Inflammatory macrophage treated with lipopolysaccharide for 1 hour (primary cell): ENCODE results near the gene PCDHGB3.
"Not testable (repeated sequence)": the region's sequence is repeated elsewhere in the genome, so short reads cannot be mapped to it uniquely, and the experiment has no call there.

Experiments used
- DNase-seq, 2 donors: peaks; one replicate each; pipeline ENCODE4 v3.0.0-alpha.2; 2020 to 2022

PCDHGB3 gene

DNA sequence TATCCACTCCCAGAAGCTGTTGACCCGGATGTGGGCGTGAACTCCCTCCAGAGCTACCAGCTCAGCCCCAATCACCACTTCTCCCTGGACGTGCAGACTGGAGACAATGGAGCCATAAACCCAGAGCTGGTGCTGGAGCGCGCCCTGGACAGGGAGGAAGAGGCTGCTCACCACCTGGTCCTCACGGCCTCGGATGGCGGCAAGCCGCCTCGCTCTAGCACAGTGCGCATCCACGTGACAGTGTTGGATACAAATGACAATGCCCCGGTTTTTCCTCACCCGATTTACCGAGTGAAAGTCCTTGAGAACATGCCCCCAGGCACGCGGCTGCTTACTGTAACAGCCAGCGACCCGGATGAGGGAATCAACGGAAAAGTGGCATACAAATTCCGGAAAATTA lies 23.2 kb downstream of the PCDHGB3 start:
- no peak for DNase-seq

DNA sequence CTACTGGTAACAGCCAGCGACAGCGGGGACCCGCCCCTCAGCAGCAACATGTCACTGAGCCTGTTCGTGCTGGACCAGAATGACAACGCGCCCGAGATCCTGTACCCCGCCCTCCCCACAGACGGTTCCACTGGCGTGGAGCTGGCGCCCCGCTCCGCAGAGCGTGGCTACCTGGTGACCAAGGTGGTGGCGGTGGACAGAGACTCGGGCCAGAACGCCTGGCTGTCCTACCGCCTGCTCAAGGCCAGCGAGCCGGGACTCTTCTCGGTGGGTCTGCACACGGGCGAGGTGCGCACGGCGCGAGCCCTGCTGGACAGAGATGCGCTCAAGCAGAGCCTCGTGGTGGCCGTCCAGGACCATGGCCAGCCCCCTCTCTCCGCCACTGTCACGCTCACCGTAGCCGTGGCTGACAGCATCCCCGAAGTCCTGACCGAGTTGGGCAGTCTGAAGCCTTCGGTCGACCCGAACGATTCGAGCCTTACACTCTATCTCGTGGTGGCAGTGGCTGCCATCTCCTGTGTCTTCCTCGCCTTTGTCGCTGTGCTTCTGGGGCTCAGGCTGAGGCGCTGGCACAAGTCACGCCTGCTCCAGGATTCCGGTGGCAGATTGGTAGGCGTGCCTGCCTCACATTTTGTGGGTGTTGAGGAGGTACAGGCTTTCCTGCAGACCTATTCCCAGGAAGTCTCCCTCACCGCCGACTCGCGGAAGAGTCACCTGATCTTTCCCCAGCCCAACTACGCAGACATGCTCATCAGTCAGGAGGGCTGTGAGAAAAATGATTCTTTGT lies 24.6 kb downstream of the PCDHGB3 start:
- DNase-seq = not testable (repeated sequence)

DNA sequence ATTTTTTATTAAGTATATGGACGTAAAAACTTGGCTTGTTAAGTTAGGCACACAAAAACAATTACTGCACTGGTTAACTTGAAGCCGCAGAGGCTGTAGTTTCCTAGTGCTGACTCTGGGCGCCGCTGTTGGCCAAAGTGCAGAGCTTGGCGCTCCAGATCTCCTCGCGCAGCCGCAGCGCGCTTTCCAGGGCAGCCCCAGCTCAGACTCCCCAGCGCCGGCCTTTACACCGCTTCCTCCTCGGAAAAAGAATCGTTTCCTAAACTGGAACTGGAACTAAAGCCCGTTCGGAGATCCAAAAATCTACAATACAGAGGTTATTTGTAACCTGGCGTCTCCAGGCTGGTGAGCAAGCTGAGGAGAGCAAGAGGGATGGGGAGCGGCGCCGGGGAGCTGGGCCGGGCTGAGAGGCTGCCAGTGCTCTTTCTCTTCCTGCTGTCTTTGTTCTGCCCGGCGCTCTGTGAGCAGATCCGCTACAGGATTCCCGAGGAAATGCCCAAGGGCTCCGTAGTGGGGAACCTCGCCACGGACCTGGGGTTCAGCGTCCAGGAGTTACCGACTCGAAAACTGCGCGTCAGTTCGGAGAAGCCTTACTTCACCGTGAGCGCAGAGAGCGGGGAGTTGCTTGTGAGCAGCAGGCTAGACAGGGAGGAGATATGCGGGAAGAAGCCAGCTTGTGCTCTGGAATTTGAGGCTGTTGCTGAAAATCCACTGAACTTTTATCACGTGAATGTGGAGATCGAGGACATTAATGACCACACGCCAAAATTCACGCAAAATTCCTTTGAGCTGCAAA lies 27.9 kb downstream of the PCDHGB3 start, which contains the start of gene PCDHGB5:
Gene PCDHGB5 (plus strand): TSS at position 192 of the 796 bp plus-strand sequence. CDS start 181 bp downstream, at position 373.
- peak; percentile 44 to 49 for DNase-seq

DNA sequence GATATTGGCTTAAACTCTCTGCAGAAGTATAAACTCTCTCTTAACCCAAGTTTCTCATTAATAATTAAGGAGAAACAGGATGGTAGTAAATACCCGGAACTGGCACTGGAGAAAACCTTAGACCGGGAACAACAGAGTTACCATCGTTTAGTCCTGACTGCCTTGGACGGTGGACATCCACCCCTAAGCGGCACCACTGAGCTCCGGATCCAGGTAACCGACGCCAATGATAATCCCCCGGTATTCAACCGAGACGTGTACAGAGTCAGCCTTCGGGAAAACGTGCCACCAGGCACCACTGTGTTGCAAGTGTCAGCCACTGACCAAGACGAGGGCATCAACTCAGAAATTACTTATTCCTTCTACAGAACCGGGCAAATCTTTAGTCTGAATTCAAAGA lies 28.6 kb downstream of the PCDHGB3 start:
- no peak for DNase-seq

DNA sequence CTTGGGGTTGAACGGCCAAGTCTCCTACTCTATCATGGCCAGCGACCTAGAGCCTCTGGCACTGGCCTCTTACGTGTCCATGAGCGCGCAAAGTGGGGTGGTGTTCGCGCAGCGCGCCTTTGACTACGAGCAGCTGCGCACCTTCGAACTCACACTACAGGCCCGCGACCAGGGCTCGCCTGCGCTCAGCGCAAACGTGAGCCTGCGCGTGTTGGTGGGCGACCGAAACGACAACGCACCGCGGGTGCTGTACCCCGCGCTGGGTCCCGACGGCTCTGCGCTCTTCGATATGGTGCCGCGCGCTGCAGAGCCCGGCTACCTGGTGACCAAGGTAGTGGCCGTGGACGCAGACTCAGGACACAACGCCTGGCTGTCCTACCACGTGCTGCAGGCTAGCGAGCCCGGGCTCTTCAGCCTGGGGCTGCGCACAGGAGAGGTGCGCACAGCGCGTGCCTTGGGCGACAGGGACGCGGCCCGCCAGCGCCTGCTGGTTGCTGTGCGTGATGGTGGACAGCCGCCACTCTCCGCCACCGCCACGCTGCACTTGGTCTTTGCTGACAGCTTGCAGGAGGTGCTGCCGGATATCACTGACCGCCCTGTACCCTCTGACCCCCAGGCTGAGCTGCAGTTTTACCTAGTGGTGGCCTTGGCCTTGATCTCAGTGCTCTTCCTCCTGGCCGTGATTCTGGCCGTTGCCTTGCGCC lies 29.7 kb downstream of the PCDHGB3 start:
- DNase-seq = no peak

DNA sequence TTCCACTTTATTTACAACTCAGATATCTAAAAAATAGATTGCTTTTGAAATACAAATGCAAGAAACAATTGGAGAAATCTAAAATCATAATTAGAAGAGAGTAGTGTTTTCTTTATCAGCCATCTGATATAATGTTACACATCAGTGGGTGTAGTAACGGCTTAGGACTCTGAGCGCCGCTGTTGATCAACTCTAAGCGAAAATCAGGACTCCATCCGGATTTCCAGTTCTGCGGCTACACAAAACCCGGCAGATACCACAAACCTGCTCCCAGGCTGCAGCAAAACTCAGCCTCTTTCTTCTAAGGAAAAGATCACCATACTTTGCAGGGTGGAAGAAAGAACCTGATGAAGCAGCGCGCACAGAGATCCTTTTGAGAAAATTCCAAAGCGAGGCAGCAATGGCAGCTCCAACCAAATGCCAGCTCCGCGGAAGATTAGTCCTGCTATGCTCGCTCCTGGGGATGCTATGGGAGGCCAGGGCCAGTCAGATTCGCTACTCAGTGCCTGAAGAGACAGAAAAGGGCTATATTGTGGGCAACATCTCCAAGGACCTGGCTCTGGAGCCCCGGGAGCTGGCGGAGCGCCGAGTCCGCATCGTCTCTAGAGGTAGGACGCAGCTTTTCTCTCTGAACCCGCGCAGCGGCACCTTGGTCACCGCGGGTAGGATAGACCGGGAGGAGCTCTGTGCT lies 32.7 kb downstream of the PCDHGB3 start, which contains the start of gene PCDHGA9:
Gene PCDHGA9 (plus strand): TSS at position 226 of the 691 bp plus-strand sequence. CDS start 175 bp downstream, at position 401.
- peak; percentile 11 to 36 for DNase-seq

DNA sequence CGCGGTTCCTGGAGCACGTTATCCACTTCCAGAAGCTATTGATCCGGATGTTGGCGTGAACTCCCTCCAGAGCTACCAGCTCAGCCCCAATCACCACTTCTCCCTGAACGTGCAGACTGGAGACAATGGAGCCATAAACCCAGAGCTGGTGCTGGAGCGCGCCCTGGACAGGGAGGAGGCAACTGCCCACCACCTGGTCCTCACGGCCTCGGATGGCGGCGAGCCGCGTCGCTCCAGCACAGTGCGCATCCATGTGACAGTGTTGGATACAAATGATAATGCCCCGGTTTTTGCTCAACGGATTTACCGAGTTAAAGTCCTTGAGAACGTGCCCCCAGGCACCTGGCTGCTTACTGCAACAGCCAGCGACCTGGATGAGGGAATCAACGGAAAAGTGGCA lies 33.3 kb downstream of the PCDHGB3 start:
- DNase-seq = no peak

DNA sequence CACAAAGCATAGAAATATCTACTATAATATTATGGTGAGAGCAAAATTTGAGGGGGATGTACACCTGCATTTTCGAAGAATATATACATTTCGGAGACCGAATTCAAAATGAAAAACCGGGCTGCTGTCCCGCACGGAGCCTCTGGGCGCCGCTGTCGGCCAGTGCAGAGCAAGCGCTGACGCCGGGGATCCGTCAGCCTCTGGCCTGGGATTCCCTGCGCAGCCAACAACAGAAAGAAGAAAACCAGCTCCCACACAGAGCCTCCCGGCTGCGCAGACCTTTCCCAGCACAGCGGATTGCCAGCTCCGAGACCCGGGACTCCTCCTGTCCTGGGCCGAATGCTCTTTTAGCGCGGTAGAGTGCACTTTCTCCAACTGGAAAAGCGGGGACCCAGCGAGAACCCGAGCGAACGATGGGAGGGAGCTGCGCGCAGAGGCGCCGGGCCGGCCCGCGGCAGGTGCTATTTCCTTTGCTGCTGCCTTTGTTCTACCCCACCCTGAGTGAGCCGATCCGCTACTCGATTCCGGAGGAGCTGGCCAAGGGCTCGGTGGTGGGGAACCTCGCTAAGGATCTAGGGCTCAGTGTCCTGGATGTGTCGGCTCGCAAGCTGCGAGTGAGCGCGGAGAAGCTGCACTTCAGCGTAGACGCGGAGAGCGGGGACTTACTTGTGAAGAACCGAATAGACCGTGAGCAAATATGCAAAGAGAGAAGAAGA lies 37.9 kb downstream of the PCDHGB3 start, which contains the start of gene PCDHGB6:
Gene PCDHGB6 (plus strand): TSS at position 232 of the 716 bp plus-strand sequence. CDS start 182 bp downstream, at position 414.
- DNase-seq = peak; percentile 43 to 54

DNA sequence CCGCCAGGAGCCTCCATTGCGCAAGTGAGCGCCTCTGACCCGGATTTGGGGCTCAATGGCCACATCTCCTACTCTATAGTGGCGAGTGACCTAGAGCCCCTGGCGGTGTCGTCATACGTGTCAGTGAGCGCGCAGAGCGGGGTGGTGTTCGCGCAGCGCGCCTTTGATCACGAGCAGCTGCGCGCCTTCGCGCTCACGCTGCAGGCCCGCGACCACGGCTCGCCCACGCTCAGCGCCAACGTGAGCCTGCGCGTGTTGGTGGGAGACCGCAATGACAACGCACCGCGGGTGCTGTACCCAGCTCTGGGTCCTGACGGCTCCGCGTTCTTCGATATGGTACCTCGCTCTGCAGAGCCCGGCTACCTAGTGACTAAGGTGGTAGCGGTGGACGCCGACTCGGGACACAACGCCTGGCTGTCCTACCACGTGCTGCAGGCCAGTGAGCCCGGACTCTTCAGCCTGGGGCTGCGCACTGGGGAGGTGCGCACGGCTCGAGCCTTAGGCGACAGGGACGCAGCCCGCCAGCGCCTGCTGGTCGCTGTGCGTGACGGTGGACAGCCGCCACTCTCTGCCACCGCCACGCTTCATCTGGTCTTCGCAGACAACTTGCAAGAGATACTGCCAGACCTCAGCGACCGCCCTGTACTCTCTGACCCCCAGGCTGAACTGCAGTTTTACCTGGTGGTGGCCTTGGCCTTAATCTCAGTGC lies 39.7 kb downstream of the PCDHGB3 start:
- DNase-seq = no peak

DNA sequence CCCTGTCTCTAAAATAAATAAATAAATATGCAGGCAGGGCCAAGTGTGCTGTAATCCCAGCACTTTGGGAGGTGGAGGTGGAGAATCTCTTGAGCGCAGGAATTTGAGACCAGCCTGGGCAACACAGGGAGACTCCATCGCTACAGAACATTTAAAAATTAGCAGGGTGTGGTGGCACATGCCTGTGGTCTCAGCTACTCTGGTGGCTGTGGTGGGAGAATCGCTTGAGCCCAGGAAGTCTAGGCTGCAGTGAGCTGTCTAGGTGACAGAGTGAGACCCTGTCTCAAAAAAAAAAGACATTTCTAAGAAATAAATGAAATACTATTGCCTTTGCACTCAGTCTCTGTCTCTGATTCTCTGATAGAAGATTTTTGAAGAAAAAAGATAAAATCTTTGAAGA lies 41.5 kb downstream of the PCDHGB3 start:
- DNase-seq = no peak

DNA sequence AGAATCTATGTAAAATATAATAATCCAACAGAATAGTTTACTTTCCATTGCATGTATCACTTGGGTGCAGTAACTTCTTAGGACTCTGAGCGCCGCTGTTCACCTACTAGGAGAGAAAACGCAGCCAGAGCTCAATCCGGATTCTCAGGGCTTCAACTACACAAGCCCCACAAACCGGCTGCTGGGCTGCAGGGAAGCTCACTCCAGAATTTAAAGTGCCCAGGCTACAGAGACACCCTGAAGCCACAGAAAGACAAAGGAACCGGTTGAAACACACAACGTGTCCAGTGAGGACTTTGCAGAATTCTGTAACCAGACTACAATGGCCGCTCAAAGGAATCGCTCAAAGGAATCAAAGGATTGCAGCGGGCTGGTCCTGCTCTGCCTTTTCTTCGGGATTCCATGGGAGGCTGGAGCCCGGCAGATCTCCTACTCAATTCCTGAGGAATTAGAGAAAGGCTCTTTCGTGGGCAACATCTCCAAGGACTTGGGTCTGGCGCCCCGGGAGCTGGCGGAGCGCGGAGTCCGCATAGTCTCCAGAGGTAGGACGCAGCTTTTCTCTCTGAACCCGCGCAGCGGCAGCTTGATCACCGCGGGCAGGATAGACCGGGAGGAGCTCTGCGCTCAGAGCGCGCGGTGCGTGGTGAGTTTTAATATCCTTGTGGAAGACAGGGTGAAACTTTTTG lies 43.0 kb downstream of the PCDHGB3 start, which contains the start of gene PCDHGA10:
Gene PCDHGA10 (plus strand): TSS at position 134 of the 686 bp plus-strand sequence. CDS start 189 bp downstream, at position 323.
- DNase-seq = peak; percentile 51 to 64

DNA sequence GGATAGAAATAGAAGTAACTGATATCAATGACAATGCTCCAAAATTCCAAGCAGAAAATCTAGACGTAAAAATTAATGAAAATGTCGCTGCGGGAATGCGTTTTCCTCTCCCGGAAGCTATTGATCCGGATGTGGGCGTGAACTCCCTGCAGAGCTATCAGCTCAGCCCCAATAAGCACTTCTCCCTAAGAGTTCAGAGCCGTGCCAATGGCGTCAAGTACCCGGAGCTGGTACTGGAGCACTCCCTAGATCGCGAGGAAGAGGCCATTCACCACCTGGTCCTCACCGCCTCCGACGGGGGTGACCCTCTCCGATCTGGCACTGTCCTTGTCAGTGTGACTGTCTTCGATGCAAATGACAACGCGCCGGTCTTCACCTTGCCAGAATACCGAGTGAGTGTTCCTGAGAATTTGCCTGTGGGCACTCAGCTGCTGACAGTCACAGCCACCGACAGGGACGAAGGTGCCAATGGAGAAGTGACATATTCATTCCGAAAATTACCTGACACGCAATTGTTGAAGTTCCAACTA lies 43.6 kb downstream of the PCDHGB3 start:
- DNase-seq = no peak

DNA sequence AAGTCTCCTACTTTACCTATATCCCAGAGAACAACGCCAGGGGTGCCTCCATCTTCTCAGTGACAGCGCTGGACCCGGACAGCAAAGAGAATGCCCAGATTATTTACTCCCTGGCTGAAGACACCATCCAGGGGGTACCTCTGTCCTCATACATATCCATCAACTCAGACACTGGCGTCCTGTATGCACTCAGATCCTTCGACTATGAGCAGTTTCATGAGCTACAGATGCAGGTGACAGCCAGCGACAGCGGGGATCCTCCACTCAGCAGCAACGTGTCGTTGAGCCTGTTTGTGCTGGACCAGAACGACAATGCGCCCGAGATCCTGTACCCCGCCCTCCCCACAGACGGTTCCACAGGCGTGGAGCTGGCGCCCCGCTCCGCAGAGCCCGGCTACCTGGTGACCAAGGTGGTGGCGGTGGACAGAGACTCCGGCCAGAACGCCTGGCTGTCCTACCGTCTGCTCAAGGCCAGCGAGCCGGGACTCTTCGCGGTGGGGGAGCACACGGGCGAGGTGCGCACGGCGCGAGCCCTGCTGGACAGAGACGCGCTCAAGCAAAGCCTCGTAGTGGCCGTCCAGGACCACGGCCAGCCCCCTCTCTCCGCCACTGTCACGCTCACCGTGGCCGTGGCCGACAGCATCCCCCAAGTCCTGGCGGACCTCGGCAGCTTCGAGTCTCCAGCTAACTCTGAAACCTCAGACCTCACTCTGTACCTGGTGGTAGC lies 44.7 kb downstream of the PCDHGB3 start:
- DNase-seq = not testable (repeated sequence)

DNA sequence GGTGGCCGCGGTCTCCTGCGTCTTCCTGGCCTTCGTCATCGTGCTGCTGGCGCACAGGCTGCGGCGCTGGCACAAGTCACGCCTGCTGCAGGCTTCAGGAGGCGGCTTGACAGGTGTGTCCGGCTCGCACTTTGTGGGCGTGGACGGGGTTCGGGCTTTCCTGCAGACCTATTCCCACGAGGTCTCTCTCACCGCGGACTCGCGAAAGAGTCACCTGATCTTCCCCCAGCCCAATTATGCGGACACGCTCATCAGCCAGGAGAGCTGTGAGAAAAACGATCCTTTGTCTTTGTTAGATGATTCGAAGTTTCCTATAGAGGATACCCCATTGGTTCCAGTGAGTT lies 45.2 kb downstream of the PCDHGB3 start:
- not testable (repeated sequence) for DNase-seq

DNA sequence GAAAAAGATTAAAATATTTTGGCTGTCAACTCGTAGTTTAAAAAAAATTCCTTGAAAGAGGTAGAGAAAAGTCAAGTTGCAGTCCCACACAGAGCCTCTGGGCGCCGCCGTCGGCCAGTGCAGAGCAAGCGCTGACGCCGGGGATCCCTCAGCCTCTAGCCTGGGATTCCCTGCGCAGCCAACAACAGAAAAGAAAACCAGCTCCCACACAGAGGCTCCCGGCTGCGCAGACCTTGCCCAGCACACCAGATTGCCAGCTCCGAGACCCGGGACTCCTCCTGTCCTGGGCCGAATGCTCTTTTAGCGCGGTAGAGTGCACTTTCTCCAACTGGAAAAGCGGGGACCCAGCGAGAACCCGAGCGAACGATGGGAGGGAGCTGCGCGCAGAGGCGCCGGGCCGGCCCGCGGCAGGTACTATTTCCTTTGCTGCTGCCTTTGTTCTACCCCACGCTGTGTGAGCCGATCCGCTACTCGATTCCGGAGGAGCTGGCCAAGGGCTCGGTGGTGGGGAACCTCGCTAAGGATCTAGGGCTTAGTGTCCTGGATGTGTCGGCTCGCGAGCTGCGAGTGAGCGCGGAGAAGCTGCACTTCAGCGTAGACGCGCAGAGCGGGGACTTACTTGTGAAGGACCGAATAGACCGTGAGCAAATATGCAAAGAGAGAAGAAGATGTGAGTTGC lies 47.6 kb downstream of the PCDHGB3 start, which contains the start of gene PCDHGB7:
Gene PCDHGB7 (plus strand): TSS at position 184 of the 679 bp plus-strand sequence. CDS start 183 bp downstream, at position 367.
- DNase-seq = peak; percentile 72 to 82

DNA sequence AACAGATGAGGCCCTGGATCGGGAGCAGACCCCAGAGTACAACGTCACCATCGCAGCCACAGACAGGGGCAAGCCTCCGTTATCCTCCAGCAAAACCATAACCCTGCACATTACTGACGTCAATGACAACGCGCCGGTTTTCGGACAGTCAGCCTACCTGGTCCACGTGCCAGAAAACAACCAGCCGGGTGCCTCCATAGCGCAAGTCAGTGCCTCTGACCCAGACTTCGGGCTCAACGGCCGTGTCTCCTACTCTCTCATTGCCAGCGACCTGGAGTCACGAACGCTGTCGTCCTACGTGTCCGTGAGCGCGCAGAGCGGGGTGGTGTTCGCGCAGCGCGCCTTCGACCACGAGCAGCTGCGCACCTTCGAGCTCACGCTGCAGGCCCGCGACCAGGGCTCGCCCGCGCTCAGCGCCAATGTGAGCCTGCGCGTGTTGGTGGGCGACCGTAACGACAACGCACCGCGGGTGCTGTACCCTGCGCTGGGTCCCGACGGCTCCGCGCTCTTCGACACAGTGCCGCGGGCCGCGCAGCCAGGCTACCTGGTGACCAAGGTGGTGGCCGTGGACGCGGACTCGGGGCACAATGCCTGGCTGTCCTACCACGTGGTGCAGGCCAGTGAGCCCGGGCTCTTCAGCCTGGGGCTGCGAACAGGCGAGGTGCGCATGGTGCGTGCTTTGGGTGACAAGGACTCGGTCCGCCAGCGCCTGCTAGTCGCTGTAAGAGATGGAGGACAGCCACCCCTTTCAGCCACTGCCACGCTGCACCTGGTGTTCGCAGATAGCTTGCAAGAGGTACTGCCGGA lies 49.2 kb downstream of the PCDHGB3 start:
- DNase-seq = no peak

DNA sequence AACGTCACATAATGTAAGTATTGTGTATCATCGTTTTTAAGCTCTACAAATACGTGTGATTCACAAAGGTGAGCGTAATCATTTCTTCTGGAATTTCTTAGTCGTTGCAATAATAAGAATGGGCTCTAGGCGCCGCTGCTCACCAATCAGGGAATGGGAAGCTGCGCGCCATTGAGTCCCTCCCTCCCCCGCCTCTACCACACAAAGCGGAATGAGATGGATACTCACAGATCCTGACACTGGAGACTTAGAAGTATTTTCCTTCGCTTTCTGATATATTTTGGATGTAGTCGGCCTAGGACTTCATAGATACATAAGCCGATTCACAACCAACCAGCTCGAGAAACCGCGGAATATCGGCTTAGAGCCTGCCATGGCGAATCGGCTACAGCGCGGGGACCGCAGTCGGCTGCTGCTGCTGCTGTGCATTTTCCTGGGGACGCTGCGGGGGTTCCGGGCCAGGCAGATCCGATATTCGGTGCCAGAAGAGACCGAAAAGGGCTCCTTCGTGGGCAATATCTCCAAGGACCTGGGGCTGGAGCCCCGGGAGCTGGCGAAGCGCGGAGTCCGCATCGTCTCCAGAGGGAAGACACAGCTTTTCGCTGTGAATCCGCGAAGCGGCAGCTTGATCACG lies 50.9 kb downstream of the PCDHGB3 start, which contains the start of gene PCDHGA11:
Gene PCDHGA11 (plus strand): TSS at position 197 of the 634 bp plus-strand sequence. CDS start 177 bp downstream, at position 374.
- DNase-seq = peak; percentile 65 to 92
